ENCODE data around the gene NEIL1.

The NEIL1 gene

DNA sequence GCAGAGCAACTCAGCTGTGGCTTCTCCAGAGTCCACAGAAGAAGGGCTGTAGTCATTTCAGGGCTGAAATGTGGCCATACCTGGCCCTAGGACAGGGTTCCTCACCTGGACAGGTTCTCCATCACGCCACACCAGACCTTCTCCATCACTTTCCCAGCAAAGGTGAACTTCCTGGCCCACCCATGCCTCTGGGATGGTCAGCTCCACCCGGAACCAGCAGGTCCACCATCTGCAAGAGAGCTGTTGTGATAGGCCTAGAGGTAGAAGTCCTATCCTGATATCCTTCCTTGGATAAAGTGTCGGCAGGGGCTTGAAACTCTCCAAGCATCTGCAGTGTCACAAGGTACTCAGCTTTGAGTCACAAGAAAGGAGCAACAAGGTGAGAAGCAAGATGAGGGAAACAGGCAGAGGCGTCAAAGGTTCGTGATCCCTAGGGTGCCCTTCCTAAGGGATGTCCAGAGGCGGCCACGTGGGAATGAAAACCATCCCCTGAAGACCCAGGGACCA lies 20.6 kb downstream of the NEIL1 start:
- TF ChIP-seq, protein P1, sequence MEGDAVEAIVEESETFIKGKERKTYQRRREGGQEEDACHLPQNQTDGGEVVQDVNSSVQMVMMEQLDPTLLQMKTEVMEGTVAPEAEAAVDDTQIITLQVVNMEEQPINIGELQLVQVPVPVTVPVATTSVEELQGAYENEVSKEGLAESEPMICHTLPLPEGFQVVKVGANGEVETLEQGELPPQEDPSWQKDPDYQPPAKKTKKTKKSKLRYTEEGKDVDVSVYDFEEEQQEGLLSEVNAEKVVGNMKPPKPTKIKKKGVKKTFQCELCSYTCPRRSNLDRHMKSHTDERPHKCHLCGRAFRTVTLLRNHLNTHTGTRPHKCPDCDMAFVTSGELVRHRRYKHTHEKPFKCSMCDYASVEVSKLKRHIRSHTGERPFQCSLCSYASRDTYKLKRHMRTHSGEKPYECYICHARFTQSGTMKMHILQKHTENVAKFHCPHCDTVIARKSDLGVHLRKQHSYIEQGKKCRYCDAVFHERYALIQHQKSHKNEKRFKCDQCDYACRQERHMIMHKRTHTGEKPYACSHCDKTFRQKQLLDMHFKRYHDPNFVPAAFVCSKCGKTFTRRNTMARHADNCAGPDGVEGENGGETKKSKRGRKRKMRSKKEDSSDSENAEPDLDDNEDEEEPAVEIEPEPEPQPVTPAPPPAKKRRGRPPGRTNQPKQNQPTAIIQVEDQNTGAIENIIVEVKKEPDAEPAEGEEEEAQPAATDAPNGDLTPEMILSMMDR (IDR thresholded peaks at IDR 0.05) = no peak; the same call in 1 of the 2 replicates

DNA sequence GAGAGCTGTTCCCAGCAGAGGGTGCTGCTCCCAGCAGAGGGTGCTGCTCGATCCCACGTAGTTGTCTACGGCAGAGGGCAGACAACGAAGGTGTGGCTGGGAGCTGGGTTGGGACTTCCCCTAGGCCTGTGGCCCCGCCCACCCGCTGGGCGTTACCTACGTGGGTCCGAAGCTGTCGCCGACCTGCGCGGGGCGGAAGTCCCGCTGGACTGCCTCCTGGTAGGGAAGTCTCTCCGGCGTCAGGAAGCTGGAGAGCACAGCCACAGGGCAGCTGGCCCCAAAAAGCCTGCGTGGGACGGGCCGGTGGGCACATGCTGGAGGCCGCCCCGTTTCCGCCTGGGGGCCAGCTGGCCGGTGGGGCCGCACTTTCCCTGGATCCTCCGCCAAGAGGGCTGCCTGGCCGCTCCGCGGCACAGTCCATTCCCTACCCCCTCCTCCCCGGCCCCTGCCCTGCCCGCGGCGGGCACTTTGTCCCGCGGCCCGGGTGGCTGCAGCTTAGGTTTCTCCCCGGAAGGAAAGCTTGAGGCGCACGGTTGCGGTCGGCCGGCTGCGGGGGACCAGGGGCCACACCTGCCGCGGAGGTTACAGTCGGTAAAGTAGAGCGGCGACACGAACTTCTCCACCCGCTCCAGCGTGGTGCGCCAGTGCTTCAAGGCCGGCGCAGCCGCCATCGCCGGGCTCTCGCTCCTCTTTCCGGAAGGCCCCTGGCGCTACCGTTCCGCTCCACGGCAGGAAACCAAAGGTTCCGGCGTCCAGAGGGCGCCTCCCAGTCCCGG lies 21.3 kb downstream of the NEIL1 start, which contains the start of gene MAN2C1:
MAN2C1 (minus strand) TSS at position 695 of the 776 bp plus-strand sequence; CDS start at position 671, 24 bp downstream.
- TF ChIP-seq, protein P1 (IDR thresholded peaks at IDR 0.05) = peak; percentile 91; the same call in 1 of the 2 replicates

DNA sequence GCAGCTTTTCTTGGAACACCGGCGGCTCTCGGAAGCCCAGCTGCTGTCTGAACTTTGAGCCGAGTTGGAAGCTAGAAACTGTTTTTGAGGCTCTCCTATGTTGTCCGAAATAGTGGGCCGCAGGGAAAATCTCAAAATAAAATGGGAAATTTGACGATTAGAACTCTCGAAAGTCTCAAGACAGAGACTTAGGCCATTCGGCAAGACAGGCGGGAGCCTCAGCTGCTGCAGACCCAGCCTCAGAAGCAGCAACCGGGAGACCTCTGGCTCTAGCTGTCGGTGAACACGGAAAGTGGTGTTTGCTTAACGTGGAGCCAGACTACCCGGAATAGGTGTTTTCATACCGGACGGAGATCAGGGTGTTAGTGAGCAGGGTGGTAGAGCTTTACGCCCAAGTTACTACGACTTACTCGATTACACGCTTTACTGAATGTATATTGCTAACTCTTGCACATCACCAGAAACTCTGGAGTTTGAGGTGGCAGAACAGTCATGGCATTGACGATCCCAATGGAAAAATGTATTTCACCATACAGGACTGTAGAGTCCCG lies 21.9 kb downstream of the NEIL1 start:
- TF ChIP-seq, protein P1 (IDR thresholded peaks at IDR 0.05) = no peak

DNA sequence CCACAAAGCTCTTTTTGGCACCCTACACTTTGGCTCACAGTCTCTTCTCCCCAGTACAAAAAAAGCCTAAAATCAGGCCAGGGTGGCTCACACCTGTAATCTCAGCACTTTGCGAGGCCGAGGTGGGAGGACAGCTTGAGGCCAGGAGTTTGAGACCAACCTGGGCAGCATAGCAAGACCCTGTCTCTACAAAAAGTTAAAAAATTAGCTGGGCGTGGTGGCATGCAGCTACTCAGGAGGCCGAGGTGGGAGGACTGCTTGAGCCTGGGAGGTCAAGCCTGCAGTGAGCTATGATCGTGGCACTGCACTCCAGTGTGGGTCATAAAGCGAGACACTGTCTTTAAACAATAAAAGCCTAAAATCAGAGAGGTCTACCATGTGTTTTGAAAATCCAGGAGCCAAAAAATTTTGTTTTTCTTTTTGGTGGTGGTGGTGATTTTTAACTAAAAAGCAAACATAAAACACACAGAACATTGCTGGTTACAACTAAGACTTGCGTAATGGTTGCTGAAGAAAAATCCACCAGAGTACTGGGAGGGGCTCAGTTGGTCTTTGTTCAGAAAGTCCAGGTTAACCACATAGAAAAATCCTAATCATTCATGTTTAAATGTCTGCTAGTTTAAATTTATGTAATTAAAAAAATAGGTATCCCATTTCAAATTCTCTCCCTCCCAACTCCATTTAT lies 23.2 kb downstream of the NEIL1 start:
- TF ChIP-seq, protein P1 (IDR thresholded peaks at IDR 0.05) = no peak

DNA sequence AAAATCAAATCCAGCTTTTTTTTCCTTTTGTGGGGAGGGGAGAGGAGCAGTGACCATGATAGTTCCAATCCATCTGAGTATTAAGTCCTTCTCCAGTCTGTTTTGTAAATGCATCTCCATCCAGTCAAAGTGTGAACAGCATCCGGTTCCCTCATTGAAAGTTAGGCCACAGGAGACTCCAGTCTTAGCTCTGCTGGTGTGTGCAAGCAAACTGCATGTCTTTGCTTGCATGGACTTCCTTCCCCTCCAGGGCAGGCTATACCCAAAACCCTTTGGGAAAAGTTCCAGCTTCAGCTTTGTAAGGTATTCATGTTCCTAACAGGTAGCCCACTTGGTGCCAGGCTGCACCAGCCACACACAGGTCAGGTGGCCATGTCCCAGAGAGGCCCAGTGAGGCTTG lies 24.6 kb downstream of the NEIL1 start:
- TF ChIP-seq, protein P1 (IDR thresholded peaks at IDR 0.05) = no peak

DNA sequence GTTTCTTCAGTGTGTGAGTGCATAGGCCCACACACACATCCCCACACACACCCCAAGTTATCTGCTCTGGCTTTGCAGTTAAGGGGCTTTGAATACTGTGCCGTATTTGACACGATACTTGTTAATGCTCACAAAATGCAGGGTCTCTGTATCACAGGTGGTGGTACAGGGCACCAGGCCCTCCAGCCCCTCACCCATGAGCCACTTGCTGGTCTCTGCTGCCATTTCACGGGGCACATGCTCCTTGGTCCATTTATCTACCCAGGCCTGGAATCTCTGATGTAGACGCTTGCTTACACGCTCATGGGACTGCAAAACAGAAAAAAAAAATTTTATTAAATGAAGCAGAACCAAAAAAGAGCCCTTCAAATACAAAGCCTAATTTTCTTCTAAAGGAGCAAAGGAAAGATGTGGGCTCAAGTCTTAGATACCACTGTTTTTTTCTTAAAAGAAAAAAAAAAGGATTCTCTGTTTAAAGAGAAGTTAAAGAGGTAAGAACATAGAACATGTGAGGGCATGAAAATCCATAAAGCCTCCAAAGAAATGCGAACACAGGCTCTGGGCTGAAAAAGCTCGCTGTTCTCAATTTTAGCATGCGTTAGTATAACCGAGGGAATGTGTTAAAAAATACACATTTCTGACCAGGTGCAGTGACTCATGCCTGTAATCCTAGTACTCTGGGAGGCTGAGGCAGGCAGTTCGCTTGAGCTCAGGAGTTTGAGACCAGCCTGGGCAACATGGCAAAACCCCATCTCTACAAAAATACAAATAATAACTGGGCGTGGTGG lies 25.3 kb downstream of the NEIL1 start:
- TF ChIP-seq, protein P1 (IDR thresholded peaks at IDR 0.05) = no peak

DNA sequence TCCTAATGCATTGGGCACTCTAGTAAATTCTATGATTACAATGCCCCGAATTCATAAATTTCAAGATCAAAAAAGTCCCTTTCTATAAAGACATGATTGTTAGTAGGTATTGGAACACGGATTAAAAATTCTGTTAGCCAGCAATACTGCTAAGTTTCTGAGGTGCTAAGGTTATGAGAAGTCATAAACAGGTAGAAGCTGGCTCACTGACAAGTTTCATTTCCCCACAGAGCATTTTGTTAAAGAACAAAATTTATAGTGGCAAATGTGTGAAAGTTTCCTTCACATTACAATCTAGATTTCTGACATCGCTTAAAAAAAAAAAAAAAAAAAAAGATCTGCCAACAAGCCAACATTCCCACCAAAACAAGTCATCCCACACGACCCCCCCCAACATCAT lies 33.9 kb downstream of the NEIL1 start:
- TF ChIP-seq, protein P1 (IDR thresholded peaks at IDR 0.05) = no peak

Measured in LNCAP (cell line).